T-cell (primary cell): Measurements from ENCODE around the gene NTM. TPM values are rescaled to one million over a fixed set of nuclear protein-coding genes. Genes with fewer than 3 reads are reported as not detected.

Experiments used
- ATAC-seq, 4 experiments: fragments of 200-7000 bp in 3 of 4; fragments of 150-1000 bp in 1 of 4; cut with Tn5 transposase; replicated peaks in 1 of 4; 1 replicate in 3 of 4; 2 replicates in 1 of 4; pipeline ENCODE4 v1.10.0; 2021; ENCODE audit warnings: moderate library complexity in 3 of 4, mild to moderate bottlenecking in 2 of 4, moderate number of reproducible peaks in 1 of 4
- CTCF ChIA-PET, 2 donors: fragments of 300-600 bp; sonication (Branson Sonifier 250); formaldehyde crosslinking; loops; one replicate each; lab custom pipeline; 2022; ENCODE audit warnings: antibody characterized with exemption in 2 of 2; lab: Charles Lee
- POLR2A ChIA-PET, 2 donors: fragments of 300-600 bp; sonication (Branson Sonifier 250); formaldehyde crosslinking; loops; one replicate each; lab custom pipeline; 2022; ENCODE audit warnings: antibody characterized with exemption in 2 of 2; lab: Charles Lee
- DNase-seq, 35 experiments: peaks; one replicate each; pipeline versions ENCODE4 v3.0.0 to v3.0.0-alpha.2; 2013 to 2023
- H3K27ac ChIP-seq: one replicate; pipeline ENCODE4 v1.5.1; 2013; ENCODE audit warnings: low read length
- H3K27me3 ChIP-seq, 2 experiments: replicated peaks in 1 of 2; 1 replicate in 1 of 2; 2 replicates in 1 of 2; pipeline versions ENCODE4 v1.6.1 to v1.7.0; 2013; ENCODE audit warnings: low read length in 1 of 2, mixed read lengths in 1 of 2; ENCODE audit not compliant: control insufficient read depth in 2 of 2, insufficient read depth in 2 of 2; ENCODE audit errors: extremely low read depth in 1 of 2
- H3K36me3 ChIP-seq, 2 donors: 1 replicate in 1 of 2; 2 replicates in 1 of 2; pipeline versions ENCODE4 v1.6.1 to v1.7.0; 2013; ENCODE audit warnings: low read length in 1 of 2; ENCODE audit not compliant: control insufficient read depth in 2 of 2, insufficient read depth in 1 of 2; ENCODE audit errors: extremely low read depth in 1 of 2
- H3K4me1 ChIP-seq, 2 experiments: 1 replicate in 1 of 2; 2 replicates in 1 of 2; pipeline versions ENCODE4 v1.6.1 to v1.7.0; 2013; ENCODE audit warnings: low read length in 2 of 2, mixed read lengths in 1 of 2; ENCODE audit not compliant: insufficient read depth in 2 of 2, control insufficient read depth in 1 of 2; ENCODE audit errors: extremely low read depth in 1 of 2
- H3K4me3 ChIP-seq, 2 donors: 1 replicate in 1 of 2; 2 replicates in 1 of 2; pipeline versions ENCODE4 v1.5.1 to v1.7.0; 2013; ENCODE audit warnings: mild to moderate bottlenecking in 2 of 2, low read length in 1 of 2, moderate library complexity in 1 of 2; ENCODE audit not compliant: control insufficient read depth in 1 of 2; ENCODE audit errors: extremely low read depth in 1 of 2
- H3K9me3 ChIP-seq: 2 replicates; pipeline ENCODE4 v1.7.0; 2013
- H3K27ac Mint-ChIP-seq, 2 donors: one replicate each; pipeline ENCODE4 v1.8.0; 2020 to 2021; ENCODE audit warnings: mild to moderate bottlenecking in 2 of 2, mixed read lengths in 2 of 2
- H3K27me3 Mint-ChIP-seq, 2 donors: one replicate each; pipeline ENCODE4 v1.8.0; 2021 to 2022; ENCODE audit warnings: mixed read lengths in 2 of 2
- H3K36me3 Mint-ChIP-seq: one replicate; pipeline ENCODE4 v1.8.0; 2021; ENCODE audit warnings: mixed read lengths
- H3K4me1 Mint-ChIP-seq, 3 donors: one replicate each; pipeline ENCODE4 v1.8.0; 2020 to 2022; ENCODE audit warnings: mixed read lengths in 3 of 3, mild to moderate bottlenecking in 1 of 3
- H3K4me3 Mint-ChIP-seq, 3 donors: one replicate each; pipeline ENCODE4 v1.8.0; 2020 to 2022; ENCODE audit warnings: mild to moderate bottlenecking in 3 of 3, mixed read lengths in 3 of 3, moderate library complexity in 3 of 3
- H3K9me3 Mint-ChIP-seq, 3 donors: one replicate each; pipeline ENCODE4 v1.8.0; 2020 to 2022; ENCODE audit warnings: mixed read lengths in 3 of 3
- WGBS: methylation state at CpG from one replicate; pipeline ENCODE4 v1.1.5; 2013; ENCODE audit warnings: missing lambda C conversion rate; ENCODE audit not compliant: insufficient coverage; 5-methylcytosine and 5-hydroxymethylcytosine counted together
- total RNA-seq, 35 experiments: library from RNA in 6 of 35; stranded (reverse) in 6 of 35; fragments of 120-200 nt in 1 of 35; gene quantifications; one replicate each; pipeline versions ENCODE4 v1.2.1 to v1.2.4 and lab custom pipeline; 2013 to 2026

The NTM gene
- total RNA-seq, 5 donors from 2014 or later (not counting 1 experiment from before 2014, with no cell fraction given) = not detected

DNA sequence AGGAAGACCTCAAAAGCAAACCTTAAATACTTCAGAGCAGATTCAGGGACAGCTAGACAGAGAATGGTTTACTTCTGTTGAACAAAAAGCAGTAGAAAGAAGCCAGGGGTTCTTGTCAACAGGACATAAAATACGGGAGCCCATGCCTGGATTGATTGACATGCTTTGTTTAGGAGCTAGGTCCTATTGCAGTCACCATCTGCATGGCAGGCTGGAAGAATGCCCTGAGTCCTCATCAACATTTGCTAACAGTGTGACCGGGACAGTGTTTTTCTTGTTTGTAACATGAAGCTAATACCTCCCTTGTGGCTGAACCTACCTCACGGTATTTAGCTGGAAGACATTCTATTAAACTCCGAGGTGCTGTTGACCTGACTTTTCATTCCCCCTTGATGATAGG is 225.4 kb downstream of the NTM start:
- POLR2A ChIA-PET = no interaction called here
- ATAC-seq (no peak), DNase-seq (no peak)
- no peak overlapping the region for H3K4me3 ChIP-seq
- Mint-ChIP-seq H3K9me3 (no peaks in the 10 kb centered on the region), H3K4me1 (no peaks in the 10 kb centered on the region), H3K4me3 (no peak overlapping the region), H3K27me3 (no peaks in the 10 kb centered on the region), H3K27ac (no peak overlapping the region), H3K36me3 (no peaks in the 10 kb centered on the region)
- WGBS = 67% methylated on average over 2 of the region's 4 CpGs
- H3K36me3 ChIP-seq = no peaks in the 10 kb centered on the region
- H3K27ac ChIP-seq = no peak overlapping the region
- CTCF ChIA-PET = no interaction called here
- no peaks in the 10 kb centered on the region for H3K27me3 ChIP-seq
- no peaks in the 10 kb centered on the region for H3K4me1 ChIP-seq
- no peaks in the 10 kb centered on the region for H3K9me3 ChIP-seq

DNA sequence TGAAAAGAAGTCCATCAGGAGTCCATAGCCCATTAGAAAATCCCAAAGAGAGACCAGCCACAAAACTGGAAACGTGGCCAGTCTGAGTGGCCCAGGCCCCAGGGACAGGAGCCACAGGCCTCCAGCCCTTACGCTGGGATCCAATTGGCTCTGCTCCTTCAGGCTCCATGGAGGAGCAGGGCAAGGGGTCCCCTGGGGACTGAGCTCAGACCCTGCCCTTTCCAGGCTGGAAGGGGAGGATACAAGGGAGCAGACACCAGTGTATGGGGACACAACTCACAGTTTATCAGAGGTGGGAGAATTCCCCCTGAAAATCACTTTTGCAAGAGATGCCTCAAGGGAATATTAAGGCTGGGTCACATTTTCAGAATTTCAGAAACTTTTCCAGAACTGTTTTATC is 227.5 kb downstream of the NTM start:
- Histone ChIP-seq H3K27me3 (no peaks in the 10 kb centered on the region), H3K27ac (no peak overlapping the region), H3K4me1 (no peaks in the 10 kb centered on the region), H3K36me3 (no peaks in the 10 kb centered on the region), H3K4me3 (no peak overlapping the region), H3K9me3 (no peaks in the 10 kb centered on the region)
- POLR2A ChIA-PET = no interaction called here
- Mint-ChIP-seq H3K27me3 (no peaks in the 10 kb centered on the region), H3K4me1 (no peaks in the 10 kb centered on the region), H3K9me3 (peaks cover 0 to 7% (median 0%) of the 10 kb centered on the region in 3 donors), H3K4me3 (no peak overlapping the region), H3K36me3 (no peaks in the 10 kb centered on the region), H3K27ac (no peak overlapping the region)
- WGBS = no CpG with 5 or more reads among the region's 2 CpGs
- no peak for DNase-seq
- CTCF ChIA-PET = no interaction called here
- ATAC-seq = no peak

DNA sequence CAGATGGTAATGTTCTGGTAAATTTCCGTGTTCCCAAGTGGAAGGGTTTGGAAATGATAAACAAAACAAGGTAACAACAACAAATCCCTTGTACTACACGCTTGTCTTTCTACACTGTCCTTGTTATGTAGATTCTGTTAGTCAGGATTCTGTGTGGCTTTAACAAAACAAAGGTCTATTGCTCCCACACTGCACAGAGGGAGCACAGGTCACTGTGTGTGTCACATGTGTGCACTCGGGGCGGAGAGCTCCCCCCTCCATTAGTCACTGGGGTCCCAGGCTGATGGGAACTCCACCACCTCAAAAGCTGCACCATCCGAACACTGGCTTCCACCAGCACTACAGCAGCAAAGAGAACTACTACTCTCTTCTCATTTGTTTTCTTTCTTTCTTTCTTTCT is 227.9 kb downstream of the NTM start:
- Histone ChIP-seq H3K4me1 (no peaks in the 10 kb centered on the region), H3K9me3 (no peaks in the 10 kb centered on the region), H3K27ac (no peak overlapping the region), H3K4me3 (no peak overlapping the region), H3K27me3 (no peaks in the 10 kb centered on the region), H3K36me3 (no peaks in the 10 kb centered on the region)
- Mint-ChIP-seq H3K36me3 (no peaks in the 10 kb centered on the region), H3K4me1 (no peaks in the 10 kb centered on the region), H3K27ac (no peak overlapping the region), H3K9me3 (peaks cover 0 to 8% (median 0%) of the 10 kb centered on the region in 3 donors), H3K4me3 (no peak overlapping the region), H3K27me3 (no peaks in the 10 kb centered on the region)
- ChIA-PET POLR2A (no interaction called here), CTCF (no interaction called here)
- DNase-seq (no peak), ATAC-seq (no peak)
- WGBS = 83% methylated on average over 3 of the region's 5 CpGs

DNA sequence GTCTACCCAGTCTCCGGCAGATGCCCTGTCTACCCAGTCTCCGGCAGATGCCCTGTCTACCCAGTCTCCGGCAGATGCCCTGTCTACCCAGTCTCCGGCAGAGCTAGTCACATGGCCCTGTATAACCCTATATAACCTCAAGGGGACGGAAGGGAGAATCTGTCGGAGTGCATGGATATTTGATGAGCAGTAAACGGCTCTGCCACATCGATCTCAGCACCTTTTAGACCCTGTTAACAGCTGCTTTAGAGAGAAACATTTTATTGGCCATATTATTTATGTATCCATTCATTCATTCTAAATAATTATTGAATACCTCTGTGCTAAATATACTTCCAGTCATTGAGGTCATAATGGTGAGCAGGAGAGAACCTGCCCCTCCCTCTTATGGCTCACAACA is 228.9 kb downstream of the NTM start:
- POLR2A ChIA-PET = no interaction called here
- no peak for DNase-seq
- WGBS = 86% methylated on average over 5 of the region's 8 CpGs

DNA sequence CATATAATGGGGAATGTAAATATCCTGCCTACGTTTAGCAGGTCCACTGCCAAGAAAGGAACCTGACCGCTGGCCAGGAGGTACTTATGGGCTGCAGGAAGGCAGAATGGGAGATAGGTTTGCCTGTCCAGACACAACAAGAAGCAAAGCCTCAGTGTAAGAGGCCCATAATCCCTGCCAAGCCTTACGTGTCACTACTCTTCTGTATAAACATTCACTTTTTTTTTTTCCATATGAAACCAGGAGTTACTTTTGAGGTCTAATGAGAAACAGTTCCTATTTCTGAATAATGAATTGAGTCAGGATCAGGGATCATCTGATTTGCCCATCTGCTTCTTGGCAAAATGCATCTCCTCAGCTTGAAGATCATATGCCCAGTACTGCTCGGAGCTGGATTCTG is 230.2 kb downstream of the NTM start:
- no peaks in the 10 kb centered on the region for H3K9me3 ChIP-seq
- no peaks in the 10 kb centered on the region for H3K4me1 ChIP-seq
- H3K27me3 ChIP-seq = no peaks in the 10 kb centered on the region
- no peak overlapping the region for H3K27ac ChIP-seq
- H3K4me3 Mint-ChIP-seq = no peak overlapping the region
- H3K27ac Mint-ChIP-seq = no peak overlapping the region
- no CpG with 5 or more reads among the region's 4 CpGs for WGBS
- H3K4me1 Mint-ChIP-seq = no peaks in the 10 kb centered on the region
- no peak for ATAC-seq
- H3K36me3 Mint-ChIP-seq = no peaks in the 10 kb centered on the region
- H3K9me3 Mint-ChIP-seq = peaks cover 0 to 8% (median 0%) of the 10 kb centered on the region in 3 donors
- POLR2A ChIA-PET = no interaction called here
- DNase-seq = no peak
- no peaks in the 10 kb centered on the region for H3K27me3 Mint-ChIP-seq
- no peaks in the 10 kb centered on the region for H3K36me3 ChIP-seq
- CTCF ChIA-PET = no interaction called here
- no peak overlapping the region for H3K4me3 ChIP-seq

More for the DNA sequence above, 228.9 kb downstream of the NTM start:
- CTCF ChIA-PET = no interaction called here
- H3K4me1 ChIP-seq = no peaks in the 10 kb centered on the region
- H3K27me3 Mint-ChIP-seq = no peaks in the 10 kb centered on the region
- H3K27me3 ChIP-seq = no peaks in the 10 kb centered on the region
- H3K27ac ChIP-seq = no peak overlapping the region
- no peak for ATAC-seq
- H3K9me3 Mint-ChIP-seq = peaks cover 0 to 8% (median 0%) of the 10 kb centered on the region in 3 donors
- no peaks in the 10 kb centered on the region for H3K36me3 Mint-ChIP-seq
- no peaks in the 10 kb centered on the region for H3K4me1 Mint-ChIP-seq
- H3K9me3 ChIP-seq = no peaks in the 10 kb centered on the region
- H3K36me3 ChIP-seq = no peaks in the 10 kb centered on the region
- no peak overlapping the region for H3K27ac Mint-ChIP-seq
- no peak overlapping the region for H3K4me3 Mint-ChIP-seq
- H3K4me3 ChIP-seq = no peak overlapping the region

DNA sequence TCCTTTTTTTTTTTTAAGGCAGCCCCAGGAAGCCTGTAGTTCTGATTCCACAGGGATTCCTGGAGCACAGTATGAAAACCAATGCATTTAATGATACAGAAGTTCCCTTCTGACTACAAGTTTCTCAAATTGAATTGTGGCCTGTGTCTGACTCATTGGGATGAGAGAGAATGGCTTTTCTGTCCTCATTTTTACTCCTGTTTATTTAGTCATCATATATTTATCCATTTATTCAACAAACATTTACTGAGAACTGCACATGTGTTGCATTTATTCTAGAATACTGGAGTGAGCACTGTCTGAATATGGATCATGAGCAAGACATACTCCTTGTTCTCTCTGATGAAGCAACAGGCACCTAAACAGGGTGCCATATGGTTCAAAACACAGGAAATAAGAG is 231.2 kb downstream of the NTM start:
- Mint-ChIP-seq H3K9me3 (peaks cover 0 to 8% (median 0%) of the 10 kb centered on the region in 3 donors), H3K27ac (no peak overlapping the region), H3K36me3 (no peaks in the 10 kb centered on the region), H3K4me3 (no peak overlapping the region), H3K4me1 (no peaks in the 10 kb centered on the region), H3K27me3 (no peaks in the 10 kb centered on the region)
- Histone ChIP-seq H3K27ac (no peak overlapping the region), H3K27me3 (no peaks in the 10 kb centered on the region), H3K4me3 (no peak overlapping the region), H3K36me3 (no peaks in the 10 kb centered on the region), H3K9me3 (no peaks in the 10 kb centered on the region), H3K4me1 (no peaks in the 10 kb centered on the region)
- ChIA-PET POLR2A (no interaction called here), CTCF (no interaction called here)
- ATAC-seq = no peak
- no peak for DNase-seq

DNA sequence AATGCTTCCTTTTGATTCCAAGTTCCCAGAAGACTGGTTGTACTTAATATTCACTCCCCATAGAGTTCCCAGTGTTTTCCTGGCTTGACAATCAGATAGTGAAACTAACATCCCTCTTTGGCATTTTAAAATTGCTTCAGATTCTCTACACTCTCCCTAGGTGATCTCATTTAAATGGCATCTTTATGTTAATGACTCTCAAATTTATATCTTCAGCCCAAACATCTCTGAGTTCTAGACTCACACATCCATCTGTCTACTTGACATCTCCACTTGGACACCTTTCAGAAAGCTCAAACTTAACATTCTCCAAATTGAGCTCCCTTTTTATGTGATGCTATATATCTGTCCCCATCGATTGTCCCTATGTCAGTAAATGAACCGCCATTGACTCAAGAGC is 232.0 kb downstream of the NTM start:
- H3K4me1 Mint-ChIP-seq = no peaks in the 10 kb centered on the region
- 93% methylated on average over 2 of the region's 2 CpGs for WGBS
- H3K27me3 ChIP-seq = no peaks in the 10 kb centered on the region
- CTCF ChIA-PET = interaction anchor here in 1 of 2 donors (0.6 kb wide), 1 partner anchor 19 kb away, joined by 6 read pairs; no protein-coding TSS in a partner anchor
- no peaks in the 10 kb centered on the region for H3K36me3 ChIP-seq
- H3K4me3 ChIP-seq = no peak overlapping the region
- H3K9me3 Mint-ChIP-seq = peaks cover 0 to 8% (median 0%) of the 10 kb centered on the region in 3 donors
- no peaks in the 10 kb centered on the region for H3K4me1 ChIP-seq
- no peaks in the 10 kb centered on the region for H3K36me3 Mint-ChIP-seq
- no peak for DNase-seq
- H3K9me3 ChIP-seq = no peaks in the 10 kb centered on the region
- no peak overlapping the region for H3K4me3 Mint-ChIP-seq
- no peaks in the 10 kb centered on the region for H3K27me3 Mint-ChIP-seq
- no peak overlapping the region for H3K27ac ChIP-seq
- no peak for ATAC-seq
- POLR2A ChIA-PET = no interaction called here
- no peak overlapping the region for H3K27ac Mint-ChIP-seq
